CD4-positive, alpha-beta memory T cell (primary cell): ENCODE measurements around the gene SRBD1. TPM values are rescaled to one million over a fixed set of nuclear protein-coding genes. Genes with fewer than 3 reads are reported as not detected.

Source experiments
- CTCF ChIA-PET: fragments of 350-600 bp; sonication (Branson Sonifier 250); formaldehyde crosslinking; loops from one replicate; lab custom pipeline; 2021; ENCODE audit warnings: inconsistent platforms; ENCODE audit not compliant: partially characterized antibody; lab: Charles Lee
- POLR2A ChIA-PET: fragments of 350-600 bp; sonication (Branson Sonifier 250); formaldehyde crosslinking; loops from one replicate; lab custom pipeline; 2021; ENCODE audit not compliant: partially characterized antibody; lab: Charles Lee
- DNase-seq, 5 donors: peaks; one replicate each; pipeline versions ENCODE4 v3.0.0 to v3.0.0-alpha.2; 2020 to 2022; ENCODE audit warnings: mixed read lengths in 1 of 5
- H3K27ac ChIP-seq: one replicate; pipeline ENCODE4 v1.7.0; 2013; ENCODE audit warnings: low read depth, low read length
- H3K27me3 ChIP-seq: 2 replicates; pipeline ENCODE4 v1.7.0; 2013; ENCODE audit warnings: mild to moderate bottlenecking, low read length, moderate library complexity; ENCODE audit not compliant: insufficient read depth
- H3K36me3 ChIP-seq: 2 replicates; pipeline ENCODE4 v1.7.0; 2013; ENCODE audit warnings: mild to moderate bottlenecking, low read length, moderate library complexity; ENCODE audit not compliant: insufficient read depth
- H3K4me1 ChIP-seq: 2 replicates; pipeline ENCODE4 v1.7.0; 2013; ENCODE audit warnings: mild to moderate bottlenecking, low read length, moderate library complexity; ENCODE audit not compliant: insufficient read depth
- H3K4me3 ChIP-seq, 2 donors: one replicate each; pipeline ENCODE4 v1.7.0; 2013; ENCODE audit warnings: low read length in 2 of 2, mild to moderate bottlenecking in 1 of 2
- H3K9me3 ChIP-seq, 2 donors: one replicate each; pipeline ENCODE4 v1.7.0; 2013; ENCODE audit warnings: low read length in 2 of 2, control low read depth in 1 of 2; ENCODE audit not compliant: control insufficient read depth in 1 of 2
- H3K27ac Mint-ChIP-seq, 7 donors: one replicate each; pipeline ENCODE4 v1.8.0; 2020 to 2021; ENCODE audit warnings: mixed read lengths in 7 of 7, mild to moderate bottlenecking in 6 of 7, inconsistent platforms in 3 of 7, moderate library complexity in 3 of 7
- H3K27me3 Mint-ChIP-seq, 2 donors: one replicate each; pipeline ENCODE4 v1.8.0; 2020 to 2021; ENCODE audit warnings: mixed read lengths in 2 of 2
- H3K36me3 Mint-ChIP-seq, 2 donors: one replicate each; pipeline ENCODE4 v1.8.0; 2020 to 2021; ENCODE audit warnings: mixed read lengths in 2 of 2, inconsistent platforms in 1 of 2, mild to moderate bottlenecking in 1 of 2
- H3K4me1 Mint-ChIP-seq, 4 donors: one replicate each; pipeline ENCODE4 v1.8.0; 2020 to 2021; ENCODE audit warnings: mixed read lengths in 4 of 4, mild to moderate bottlenecking in 1 of 4
- H3K4me3 Mint-ChIP-seq, 8 donors: one replicate each; pipeline ENCODE4 v1.8.0; 2020 to 2021; ENCODE audit warnings: mixed read lengths in 8 of 8, mild to moderate bottlenecking in 7 of 8, moderate library complexity in 6 of 8, inconsistent platforms in 3 of 8
- H3K9me3 Mint-ChIP-seq, 8 donors: one replicate each; pipeline ENCODE4 v1.8.0; 2020 to 2021; ENCODE audit warnings: mixed read lengths in 8 of 8, mild to moderate bottlenecking in 5 of 8, inconsistent platforms in 3 of 8, moderate library complexity in 1 of 8
- intact Hi-C: fragments of 100-400 bp; cut with micrococcal nuclease; formaldehyde crosslinking; loops from one replicate; pipeline ENCODE4 v1.15.1; 2023
- polyA plus RNA-seq, 2 donors: library from polyadenylated mRNA; unstranded; fragments of 300-500 nt; fragmentation: Illumina TruSeq; gene quantifications; one replicate each; pipeline ENCODE4 v1.2.3, GENCODE V29; 2021
- total RNA-seq, 2 experiments: library from RNA; stranded (reverse); gene quantifications; one replicate each; pipeline ENCODE4 v1.2.3, GENCODE V29; 2021

Gene SRBD1
- total and polyA plus RNA-seq, 4 experiments from 2014 or later = 10.0 to 23.7 (median 17.3) TPM

- Mint-ChIP-seq H3K9me3 (no peaks in the 10 kb centered on the region), H3K36me3 (peaks cover 0 to 7% of the 10 kb centered on the region in 2 donors), H3K27ac (peak overlapping the region in 6 of 7 donors; percentile 35 to 96 (median 70)), H3K4me1 (peaks cover 17 to 28% (median 21%) of the 10 kb centered on the region in 4 donors), H3K4me3 (peak overlapping the region in 5 of 8 donors; percentile 1 to 94 (median 34)), H3K27me3 (no peaks in the 10 kb centered on the region)
- Histone ChIP-seq H3K36me3 (no peaks in the 10 kb centered on the region), H3K27me3 (no peaks in the 10 kb centered on the region), H3K9me3 (no peaks in the 10 kb centered on the region), H3K27ac (no peak overlapping the region), H3K4me1 (peaks cover 7% of the 10 kb centered on the region), H3K4me3 (no peak overlapping the region)
- ChIA-PET CTCF (no interaction called here), POLR2A (no interaction called here)
- DNase-seq = no peak
- intact Hi-C loops = no loop called here
Measured at GRCh38 chr2:45612285-45612684, 1.2 kb upstream of the SRBD1 start.

GRCh38 chr2:45610281-45611019 lies 617 bp downstream of the SRBD1 start:
- peak overlapping the region; percentile 57 to 90 for H3K4me3 ChIP-seq
- H3K27me3 Mint-ChIP-seq = no peaks in the 10 kb centered on the region
- peak overlapping the region; percentile 93 to 98 (median 96) for H3K27ac Mint-ChIP-seq
- no peaks in the 10 kb centered on the region for H3K9me3 ChIP-seq
- no peaks in the 10 kb centered on the region for H3K9me3 Mint-ChIP-seq
- H3K4me3 Mint-ChIP-seq = peak overlapping the region; percentile 94 to 99 (median 98)
- peak in 1 of 5 donors; percentile 67 for DNase-seq
- no peaks in the 10 kb centered on the region for H3K27me3 ChIP-seq
- peaks cover 7% of the 10 kb centered on the region for H3K4me1 ChIP-seq
- H3K36me3 ChIP-seq = no peaks in the 10 kb centered on the region
- peaks cover 0 to 7% of the 10 kb centered on the region in 2 donors for H3K36me3 Mint-ChIP-seq
- POLR2A ChIA-PET = interaction anchor here (1.4 to 1.5 kb wide), 2 partner anchors 40 to 43 kb away, joined by 9 to 10 read pairs; no protein-coding TSS in a partner anchor
- peaks cover 17 to 28% (median 21%) of the 10 kb centered on the region in 4 donors for H3K4me1 Mint-ChIP-seq
- intact Hi-C loops = loop anchor here (1.0 to 2.0 kb wide), 2 partner anchors 41 to 42 kb away; partner anchors contain the start of gene PRKCE
- CTCF ChIA-PET = interaction anchor here (0.7 to 1.8 kb wide), 6 partner anchors 25 to 106 kb away, joined by 3 to 10 read pairs (median 4); partner anchors contain the start of gene PRKCE
- peak overlapping the region; percentile 63 for H3K27ac ChIP-seq

- Histone ChIP-seq H3K4me3 (no peak overlapping the region), H3K9me3 (no peaks in the 10 kb centered on the region), H3K27me3 (no peaks in the 10 kb centered on the region), H3K36me3 (no peaks in the 10 kb centered on the region), H3K4me1 (peaks cover 7% of the 10 kb centered on the region), H3K27ac (no peak overlapping the region)
- CTCF ChIA-PET = interaction anchor here (1.3 to 1.6 kb wide), 3 partner anchors 22 to 171 kb away, joined by 3 to 5 read pairs (median 4); no protein-coding TSS in a partner anchor
- H3K27me3 Mint-ChIP-seq = no peaks in the 10 kb centered on the region
- H3K4me3 Mint-ChIP-seq = no peak overlapping the region
- intact Hi-C loops = no loop called here
- H3K36me3 Mint-ChIP-seq = peaks cover 20 to 23% of the 10 kb centered on the region in 2 donors
- H3K4me1 Mint-ChIP-seq = peaks cover 19 to 28% (median 21%) of the 10 kb centered on the region in 4 donors
- peak overlapping the region in 2 of 7 donors; percentile 5 to 71 for H3K27ac Mint-ChIP-seq
- no peaks in the 10 kb centered on the region for H3K9me3 Mint-ChIP-seq
- POLR2A ChIA-PET = no interaction called here
- no peak for DNase-seq
Measured at GRCh38 chr2:45607701-45608100, 3.4 kb downstream of the SRBD1 start.

DNA sequence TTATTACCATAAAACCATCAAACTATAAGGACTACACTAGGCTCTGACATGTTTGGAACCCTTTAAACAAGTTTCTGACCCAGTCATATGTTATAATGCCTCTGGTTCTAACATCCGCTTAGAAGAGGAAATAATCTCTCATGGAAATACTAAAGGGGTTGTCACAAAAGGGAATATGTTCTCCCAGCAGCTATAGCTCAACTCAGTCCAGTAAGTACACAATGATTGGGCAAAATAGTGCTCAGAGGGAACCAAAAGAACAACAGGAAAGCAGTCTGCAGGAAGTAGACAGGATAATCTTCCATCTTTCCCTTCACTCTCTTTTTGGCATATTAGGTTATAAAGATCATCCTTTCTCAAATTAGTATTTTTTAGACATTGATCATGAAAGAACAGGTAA lies 4.3 kb downstream of the SRBD1 start:
- POLR2A ChIA-PET = no interaction called here
- Mint-ChIP-seq H3K27me3 (no peaks in the 10 kb centered on the region), H3K9me3 (no peaks in the 10 kb centered on the region), H3K4me1 (peaks cover 19 to 28% (median 21%) of the 10 kb centered on the region in 4 donors), H3K4me3 (no peak overlapping the region), H3K27ac (no peak overlapping the region), H3K36me3 (peaks cover 26 to 30% of the 10 kb centered on the region in 2 donors)
- CTCF ChIA-PET = interaction anchor here (1.3 to 1.6 kb wide), 3 partner anchors 21 to 172 kb away, joined by 3 to 5 read pairs (median 4); no protein-coding TSS in a partner anchor
- H3K36me3 ChIP-seq = no peaks in the 10 kb centered on the region
- peaks cover 7% of the 10 kb centered on the region for H3K4me1 ChIP-seq
- no peak overlapping the region for H3K4me3 ChIP-seq
- H3K27me3 ChIP-seq = no peaks in the 10 kb centered on the region
- no peak for DNase-seq
- H3K9me3 ChIP-seq = no peaks in the 10 kb centered on the region
- intact Hi-C loops = no loop called here
- H3K27ac ChIP-seq = no peak overlapping the region

DNA sequence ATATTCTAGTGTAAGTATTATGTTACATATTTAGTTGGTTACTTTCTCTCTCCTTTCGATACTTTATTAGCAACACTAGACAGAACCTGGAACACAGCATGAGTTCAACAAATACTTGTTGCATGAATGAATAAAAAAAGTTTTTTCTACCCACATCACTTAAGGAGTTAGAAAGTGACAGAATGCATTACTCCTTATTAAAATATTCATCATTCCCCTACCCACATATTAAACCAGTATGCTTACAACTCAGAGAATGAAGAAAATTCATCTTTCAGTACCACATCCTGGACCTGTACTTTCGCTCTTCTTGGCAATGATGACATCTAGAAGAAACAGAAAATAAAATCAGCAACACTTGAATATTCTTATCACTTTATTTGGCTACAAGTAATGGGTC lies 6.0 kb downstream of the SRBD1 start:
- Histone ChIP-seq H3K9me3 (no peaks in the 10 kb centered on the region), H3K27ac (no peak overlapping the region), H3K27me3 (no peaks in the 10 kb centered on the region), H3K36me3 (peaks cover 1% of the 10 kb centered on the region), H3K4me3 (no peak overlapping the region), H3K4me1 (peaks cover 4% of the 10 kb centered on the region)
- no peaks in the 10 kb centered on the region for H3K9me3 Mint-ChIP-seq
- peaks cover 37 to 39% of the 10 kb centered on the region in 2 donors for H3K36me3 Mint-ChIP-seq
- ChIA-PET CTCF (no interaction called here), POLR2A (no interaction called here)
- H3K27ac Mint-ChIP-seq = no peak overlapping the region
- no peak for DNase-seq
- H3K4me1 Mint-ChIP-seq = peaks cover 10 to 16% (median 13%) of the 10 kb centered on the region in 4 donors
- no peaks in the 10 kb centered on the region for H3K27me3 Mint-ChIP-seq
- intact Hi-C loops = no loop called here
- no peak overlapping the region for H3K4me3 Mint-ChIP-seq

DNA sequence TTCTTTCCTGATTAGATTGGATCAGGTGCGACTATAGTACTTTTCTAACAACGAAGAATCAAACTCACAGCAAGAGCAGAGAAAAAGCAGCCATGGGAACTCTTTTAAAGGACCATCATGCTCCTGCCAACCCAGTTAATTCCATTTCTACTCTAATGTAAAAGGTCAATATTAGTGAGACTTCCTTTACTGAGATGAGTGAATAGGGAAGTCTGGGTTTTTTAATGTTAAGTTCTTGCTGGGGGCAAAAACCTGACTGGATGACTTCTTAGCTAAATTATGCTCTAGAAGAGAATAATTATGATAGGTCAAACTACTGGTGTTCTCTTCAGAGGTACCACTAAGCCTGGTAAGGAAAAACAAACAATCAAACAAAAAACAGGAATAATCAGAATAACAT lies 8.4 kb downstream of the SRBD1 start:
- no peak overlapping the region for H3K27ac Mint-ChIP-seq
- H3K27ac ChIP-seq = no peak overlapping the region
- no peak overlapping the region for H3K4me3 ChIP-seq
- intact Hi-C loops = no loop called here
- H3K27me3 ChIP-seq = no peaks in the 10 kb centered on the region
- H3K4me1 ChIP-seq = no peaks in the 10 kb centered on the region
- POLR2A ChIA-PET = no interaction called here
- no peak overlapping the region for H3K4me3 Mint-ChIP-seq
- H3K4me1 Mint-ChIP-seq = peaks cover 0 to 4% (median 1%) of the 10 kb centered on the region in 4 donors
- H3K36me3 ChIP-seq = peaks cover 19% of the 10 kb centered on the region
- CTCF ChIA-PET = no interaction called here
- H3K9me3 Mint-ChIP-seq = no peaks in the 10 kb centered on the region
- H3K36me3 Mint-ChIP-seq = peaks cover 60 to 64% of the 10 kb centered on the region in 2 donors
- no peak for DNase-seq
- H3K27me3 Mint-ChIP-seq = no peaks in the 10 kb centered on the region
- no peaks in the 10 kb centered on the region for H3K9me3 ChIP-seq

- Histone ChIP-seq H3K27me3 (no peaks in the 10 kb centered on the region), H3K9me3 (no peaks in the 10 kb centered on the region), H3K27ac (no peak overlapping the region), H3K4me1 (no peaks in the 10 kb centered on the region), H3K4me3 (no peak overlapping the region), H3K36me3 (peaks cover 19% of the 10 kb centered on the region)
- Mint-ChIP-seq H3K27me3 (no peaks in the 10 kb centered on the region), H3K27ac (no peak overlapping the region), H3K36me3 (peaks cover 69 to 76% of the 10 kb centered on the region in 2 donors), H3K4me3 (no peak overlapping the region), H3K9me3 (no peaks in the 10 kb centered on the region), H3K4me1 (peaks cover 0 to 4% (median 2%) of the 10 kb centered on the region in 4 donors)
- intact Hi-C loops = no loop called here
- ChIA-PET POLR2A (no interaction called here), CTCF (no interaction called here)
- DNase-seq = no peak
Measured at GRCh38 chr2:45598545-45598944, 12.5 kb downstream of the SRBD1 start.
